ENCODE measurements around the gene FIGNL1. TPM values are rescaled to one million over a fixed set of nuclear protein-coding genes. Genes with fewer than 3 reads are reported as not detected.
"Not testable (repeated sequence)": the region's sequence is repeated elsewhere in the genome, so short reads cannot be mapped to it uniquely, and the experiment has no call there.

The FIGNL1 gene
- total and polyA plus RNA-seq, 2 of the 4 experiments (the other 2 are of a cell fraction) = 8.2 to 27.1 TPM

DNA sequence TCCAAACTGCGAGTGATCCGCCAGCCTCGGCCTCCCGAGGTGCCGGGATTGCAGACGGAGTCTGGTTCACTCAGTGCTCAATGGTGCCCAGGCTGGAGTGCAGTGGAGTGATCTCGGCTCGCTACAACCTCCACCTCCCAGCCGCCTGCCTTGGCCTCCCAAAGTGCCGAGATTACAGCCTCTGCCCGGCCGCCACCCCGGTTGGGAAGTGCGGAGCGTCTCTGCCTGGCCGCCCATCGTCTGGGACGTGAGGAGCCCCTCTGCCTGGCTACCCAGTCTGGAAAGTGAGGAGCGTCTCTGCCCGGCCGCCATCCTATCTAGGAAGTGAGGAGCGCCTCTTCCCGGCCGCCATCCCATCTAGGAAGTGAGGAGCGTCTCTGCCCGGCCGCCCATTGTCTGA lies 9.0 kb upstream of the FIGNL1 start:
- H2BK20ac ChIP-seq (ENCODE audit: low read depth, low read length); H3K56ac ChIP-seq (ENCODE audit: extremely low read depth, insufficient read depth, low read length); H3K36me3 ChIP-seq (ENCODE audit: control insufficient read depth, insufficient read depth, low read length); H2AK5ac ChIP-seq (ENCODE audit: low read depth, low read length); ATAC-seq (ENCODE audit: low read depth); H3K9ac ChIP-seq (ENCODE audit: low read depth, low read length); H3K14ac ChIP-seq (replicated peaks; ENCODE audit: low read depth, low read length); H4K5ac ChIP-seq (ENCODE audit: low read depth, low read length); H3K4me2 ChIP-seq (ENCODE audit: low read depth, low read length); H4K8ac ChIP-seq (ENCODE audit: low read depth in 2 of 2, low read length in 2 of 2); H2BK120ac ChIP-seq (ENCODE audit: low read depth, low read length); H4K91ac ChIP-seq (ENCODE audit: insufficient read depth, low read depth, low read length); DNase-seq; CTCF ChIA-PET; H2AFZ ChIP-seq (replicated peaks; ENCODE audit: low read length, poor library complexity); H3K4me3 ChIP-seq (ENCODE audit: insufficient read depth, low read depth, low read length); H3K27ac ChIP-seq (ENCODE audit: insufficient read depth, low read length); H3K27me3 ChIP-seq (ENCODE audit: control insufficient read depth, insufficient read depth, low read length); intact Hi-C loops (cut with micrococcal nuclease); H3K23ac ChIP-seq (ENCODE audit: low read depth, low read length); H4K20me1 ChIP-seq (ENCODE audit: insufficient read depth, low read length); H3K18ac ChIP-seq (ENCODE audit: low read depth, low read length); POLR2A ChIA-PET (ENCODE audit: unreplicated experiment); H3K9me3 ChIP-seq (ENCODE audit: control insufficient read depth, insufficient read depth, low read length); H3K4ac ChIP-seq (ENCODE audit: low read depth, low read length); H2BK5ac ChIP-seq (ENCODE audit: low read depth, low read length, poor library complexity, severe bottlenecking); BruUV-seq (replicated peaks); H2AK9ac ChIP-seq (replicated peaks; ENCODE audit: low read depth, low read length, poor library complexity); H3K4me1 ChIP-seq (ENCODE audit: control insufficient read depth, insufficient read depth, low read length); H3K9me1 ChIP-seq (ENCODE audit: insufficient read depth, low read length); H2BK15ac ChIP-seq (ENCODE audit: low read depth, low read length); H3K79me1 ChIP-seq (ENCODE audit: low read depth in 1 of 2, low read length in 2 of 2); dilution Hi-C loops (cut with HindIII; ENCODE audit: low sequenced_read_pairs, unreplicated experiment): not testable (repeated sequence)
- 95% methylated on average over 4 of the region's 27 CpGs; no CpG with 5 or more reads in 1 of the 2 experiments for WGBS, 2 experiments (ENCODE audit: extremely low coverage in 2 of 2, insufficient read length in 1 of 2)
- in situ Hi-C loops (cut with MboI; ENCODE audit: low sequenced_read_pairs) = loop anchor here (25.0 kb wide), 1 partner anchor 228 kb away; no protein-coding TSS in a partner anchor

DNA sequence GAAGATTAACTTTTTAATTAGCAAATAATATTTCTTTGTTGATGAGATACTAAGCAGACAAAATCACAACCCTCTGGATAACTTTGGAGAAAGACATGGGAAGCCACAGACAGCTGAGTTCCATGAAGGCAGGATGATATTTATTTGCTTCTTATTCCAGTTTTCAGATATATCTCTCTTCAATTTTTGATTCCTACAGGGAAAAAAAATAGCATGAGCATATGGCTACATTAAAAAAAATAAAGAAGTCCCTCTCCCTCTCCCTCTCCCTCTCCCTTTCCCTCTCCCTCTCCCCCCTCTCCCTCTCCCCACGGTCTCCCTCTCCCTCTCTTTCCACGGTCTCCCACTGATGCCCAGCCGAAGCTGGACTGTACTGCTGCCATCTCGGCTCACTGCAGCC lies 8.5 kb upstream of the FIGNL1 start:
- in situ Hi-C loops (cut with MboI; ENCODE audit: low sequenced_read_pairs) = loop anchor here (25.0 kb wide), 1 partner anchor 229 kb away; no protein-coding TSS in a partner anchor
- H3K18ac ChIP-seq (ENCODE audit: low read depth, low read length); H3K4ac ChIP-seq (ENCODE audit: low read depth, low read length); POLR2A ChIA-PET (ENCODE audit: unreplicated experiment); H3K79me1 ChIP-seq (ENCODE audit: low read depth in 1 of 2, low read length in 2 of 2); H3K36me3 ChIP-seq (ENCODE audit: control insufficient read depth, insufficient read depth, low read length); CTCF ChIA-PET; H3K14ac ChIP-seq (replicated peaks; ENCODE audit: low read depth, low read length); H4K5ac ChIP-seq (ENCODE audit: low read depth, low read length); H3K4me3 ChIP-seq (ENCODE audit: insufficient read depth, low read depth, low read length); H3K9me1 ChIP-seq (ENCODE audit: insufficient read depth, low read length); H3K4me2 ChIP-seq (ENCODE audit: low read depth, low read length); H2AK5ac ChIP-seq (ENCODE audit: low read depth, low read length); H2BK20ac ChIP-seq (ENCODE audit: low read depth, low read length); H3K9me3 ChIP-seq (ENCODE audit: control insufficient read depth, insufficient read depth, low read length); H2AK9ac ChIP-seq (replicated peaks; ENCODE audit: low read depth, low read length, poor library complexity); H3K9ac ChIP-seq (ENCODE audit: low read depth, low read length); H3K27ac ChIP-seq (ENCODE audit: insufficient read depth, low read length); H4K8ac ChIP-seq (ENCODE audit: low read depth in 2 of 2, low read length in 2 of 2); BruUV-seq (replicated peaks); H4K91ac ChIP-seq (ENCODE audit: insufficient read depth, low read depth, low read length); H3K56ac ChIP-seq (ENCODE audit: extremely low read depth, insufficient read depth, low read length); H2BK5ac ChIP-seq (ENCODE audit: low read depth, low read length, poor library complexity, severe bottlenecking); H4K20me1 ChIP-seq (ENCODE audit: insufficient read depth, low read length); H3K27me3 ChIP-seq (ENCODE audit: control insufficient read depth, insufficient read depth, low read length); H2BK15ac ChIP-seq (ENCODE audit: low read depth, low read length); H2BK120ac ChIP-seq (ENCODE audit: low read depth, low read length); intact Hi-C loops (cut with micrococcal nuclease); dilution Hi-C loops (cut with HindIII; ENCODE audit: low sequenced_read_pairs, unreplicated experiment); H3K4me1 ChIP-seq (ENCODE audit: control insufficient read depth, insufficient read depth, low read length); DNase-seq; H3K23ac ChIP-seq (ENCODE audit: low read depth, low read length); ATAC-seq (ENCODE audit: low read depth); H2AFZ ChIP-seq (replicated peaks; ENCODE audit: low read length, poor library complexity): not testable (repeated sequence)
- no CpG with 5 or more reads among the region's 4 CpGs for WGBS, 2 experiments (ENCODE audit: extremely low coverage in 2 of 2, insufficient read length in 1 of 2)
